SK-N-SH (cell line): ENCODE measurements around the gene REXO2. TPM values are rescaled to one million over a fixed set of nuclear protein-coding genes. Genes with fewer than 3 reads are reported as not detected.

Source experiments
- CTCF ChIA-PET: fragments of 300-600, 350-600 bp; formaldehyde crosslinking; extraction: SDS; loops from one replicate; lab custom pipeline; 2021; lab: Yijun Ruan, JAX
- POLR2A ChIA-PET: fragments of 350-600 bp; sonication (Branson Sonifier 250); formaldehyde crosslinking; extraction: SDS; loops from one replicate; lab custom pipeline; 2020; ENCODE audit warnings: antibody characterized with exemption, inconsistent platforms; lab: Yijun Ruan, JAX
- DNase-seq: peaks from one replicate; pipeline ENCODE4 v3.0.0; 2012
- H2AFZ ChIP-seq: fragments of 200-600 bp; sonication (generic); 2 replicates; pipeline ENCODE4 v1.8.1; 2016; ENCODE audit warnings: antibody characterized with exemption, mild to moderate bottlenecking, low read depth
- H3F3A ChIP-seq: fragments of 200-600 bp; sonication (generic); replicated peaks from 2 replicates; pipeline ENCODE3; 2016; ENCODE audit warnings: antibody characterized with exemption, mild to moderate bottlenecking; ENCODE audit not compliant: insufficient read depth
- H3K27ac ChIP-seq, 2 experiments: fragments of 200-500 bp in 1 of 2; fragments of 200-600 bp in 1 of 2; sonication (Bioruptor generic) in 1 of 2; sonication (generic), shearing (Covaris generic) in 1 of 2; 2 replicates each; pipeline versions ENCODE4 v1.5.1 to v1.6.1; 2014 to 2016; ENCODE audit warnings: low read depth in 2 of 2, inconsistent platforms in 1 of 2, low read length in 1 of 2, mild to moderate bottlenecking in 1 of 2, mixed read lengths in 1 of 2
- H3K27me3 ChIP-seq: fragments of 200-600 bp; sonication (generic), shearing (Covaris generic); 2 replicates; pipeline ENCODE4 v1.6.1; 2016; ENCODE audit warnings: mixed run types; ENCODE audit not compliant: insufficient read depth
- H3K36me3 ChIP-seq, 2 experiments: fragments of 200-500 bp in 1 of 2; fragments of 200-600 bp in 1 of 2; sonication (Bioruptor generic) in 1 of 2; sonication (generic) in 1 of 2; replicated peaks in 1 of 2; 2 replicates each; pipeline versions ENCODE3 to v1.5.1; 2014 to 2016; ENCODE audit warnings: low read length in 1 of 2, mild to moderate bottlenecking in 1 of 2; ENCODE audit not compliant: insufficient read depth in 2 of 2, control insufficient read depth in 1 of 2
- H3K4me1 ChIP-seq, 2 experiments: fragments of 200-500 bp in 1 of 2; fragments of 200-600 bp in 1 of 2; sonication (Bioruptor generic) in 1 of 2; sonication (generic), shearing (Covaris generic) in 1 of 2; 2 replicates each; pipeline versions ENCODE4 v1.5.1 to v1.6.1; 2014 to 2016; ENCODE audit warnings: low read depth in 1 of 2, low read length in 1 of 2, mixed run types in 1 of 2; ENCODE audit not compliant: insufficient read depth in 2 of 2, control insufficient read depth in 1 of 2
- H3K4me2 ChIP-seq: fragments of 200-600 bp; sonication (generic), shearing (Covaris generic); 2 replicates; pipeline ENCODE4 v1.6.1; 2017; ENCODE audit warnings: mixed run types
- H3K4me3 ChIP-seq, 2 experiments: fragments of 200-500 bp in 1 of 2; fragments of 200-600 bp in 1 of 2; sonication (Bioruptor generic) in 1 of 2; sonication (generic), shearing (Covaris generic) in 1 of 2; 2 replicates each; pipeline versions ENCODE4 v1.5.1 to v1.8.1; 2014 to 2016; ENCODE audit warnings: low read depth in 2 of 2, inconsistent platforms in 1 of 2, low read length in 1 of 2, mild to moderate bottlenecking in 1 of 2, mixed read lengths in 1 of 2, moderate library complexity in 1 of 2
- H3K79me2 ChIP-seq: fragments of 200-600 bp; sonication (generic); 2 replicates; pipeline ENCODE4 v1.8.1; 2017; ENCODE audit warnings: mild to moderate bottlenecking; ENCODE audit not compliant: insufficient read depth
- H3K9ac ChIP-seq: fragments of 200-600 bp; sonication (generic); 2 replicates; pipeline ENCODE4 v1.6.1; 2017; ENCODE audit warnings: mixed run types
- H3K9me2 ChIP-seq: fragments of 200-600 bp; sonication (generic); 2 replicates; pipeline ENCODE4 v1.6.1; 2017; ENCODE audit warnings: mixed run types
- H3K9me3 ChIP-seq: fragments of 200-600 bp; sonication (generic); 2 replicates; pipeline ENCODE4 v1.6.1; 2017; ENCODE audit warnings: mixed run types, mild to moderate bottlenecking, moderate library complexity
- H4K20me1 ChIP-seq: fragments of 200-600 bp; sonication (generic); 2 replicates; pipeline ENCODE4 v1.6.1; 2017; ENCODE audit warnings: mild to moderate bottlenecking, mixed run types; ENCODE audit not compliant: insufficient read depth
- CTCF ChIP-seq: fragments of 200-600 bp; sonication (generic); IDR thresholded peaks from 2 replicates; pipeline ENCODE4 v1.6.1; 2017; ENCODE audit warnings: antibody characterized with exemption, mild to moderate bottlenecking, moderate library complexity
- GABPA ChIP-seq: IDR thresholded peaks from 2 replicates; pipeline ENCODE4 v1.4.0; 2012; ENCODE audit warnings: low read depth, mild to moderate bottlenecking
- JUND ChIP-seq: IDR thresholded peaks from 2 replicates; pipeline ENCODE4 v1.4.0; 2012
- PBX3 ChIP-seq: IDR thresholded peaks from 2 replicates; pipeline ENCODE4; 2012
- RAD21 ChIP-seq: IDR thresholded peaks from 2 replicates; pipeline ENCODE4 v1.6.1; 2012; ENCODE audit warnings: mild to moderate bottlenecking, low read length
- SMC3 ChIP-seq: IDR thresholded peaks from 2 replicates; pipeline ENCODE4 v1.6.1; 2012; ENCODE audit warnings: low read depth, low read length, improper control_type of control experiment
- TCF12 ChIP-seq: IDR thresholded peaks from 2 replicates; pipeline ENCODE4 v1.4.0; 2012
- USF2 ChIP-seq: fragments of 150-350 bp; IDR thresholded peaks from 2 replicates; pipeline ENCODE4 v1.6.1; 2017; ENCODE audit warnings: antibody characterized with exemption, low read length, low read depth, borderline replicate concordance
- ZBTB33 ChIP-seq: IDR thresholded peaks from 2 replicates; pipeline ENCODE4 v1.4.0; 2012; ENCODE audit warnings: low read depth, borderline replicate concordance
- WGBS: methylation state at CpG from one replicate; pipeline ENCODE4 v1.1.6; 2017; ENCODE audit warnings: low lambda C conversion rate; 5-methylcytosine and 5-hydroxymethylcytosine counted together
- polyA plus RNA-seq, 3 experiments: library from polyadenylated mRNA; depleted of rRNA; stranded (reverse); fragments of >200 nt; gene quantifications; 2 replicates each; pipeline ENCODE4 v1.2.3, GENCODE V29; 2012

REXO2 gene
- polyA plus RNA-seq, 1 of the 3 experiments (the other 2 are of a cell fraction): 419 TPM

GRCh38 chr11:114392735-114393667 is 46.3 kb upstream of the REXO2 start:
- Histone ChIP-seq H2AFZ (peak overlapping the region; percentile 63; the same call in 1 of the 2 replicates), H3K4me1 (peaks cover 0 to 19% of the 10 kb centered on the region in 2 experiments; a peak in 1 of 4 replicates), H3K36me3 (no peaks in the 10 kb centered on the region), H3K9ac (0 out of 2 replicates have a peak overlapping the region, but pooled peaks have one; percentile 12), H3K4me2 (no peak overlapping the region), H3K79me2 (peaks cover under 1% of the 10 kb centered on the region; the same call in 1 of the 2 replicates), H4K20me1 (no peaks in the 10 kb centered on the region)
- DNase-seq: no peak
- TF ChIP-seq JUND (peak; percentile 15; the same call in 1 of the 2 replicates), PBX3 (peak; percentile 62), TCF12 (peak; percentile 41; the same call in 1 of the 2 replicates), GABPA (no peak)
- TF ChIP-seq, all 33 proteins: peak for 3
- Histone ChIP-seq H3K9me3 (no peaks in the 10 kb centered on the region), H3K27me3 (no peaks in the 10 kb centered on the region), H3F3A (peaks cover 7% of the 10 kb centered on the region), H3K27ac (peak overlapping the region in 1 of 2 experiments; percentile 31; a peak in 2 of 4 replicates), H3K4me3 (no peak overlapping the region), H3K9me2 (no peaks in the 10 kb centered on the region)
- CTCF ChIA-PET: interaction anchor here (0.6 to 1.6 kb wide), 3 partner anchors 13 to 45 kb away, joined by 3 to 4 read pairs (median 3); no protein-coding TSS in a partner anchor
- POLR2A ChIA-PET: no interaction called here
- WGBS: 48% methylated on average over 4 of the region's 4 CpGs

GRCh38 chr11:114395736-114396135 is 43.5 kb upstream of the REXO2 start:
- no peak overlapping the region for H2AFZ ChIP-seq
- H3K4me2 ChIP-seq: no peak overlapping the region
- no peaks in the 10 kb centered on the region for H3K27me3 ChIP-seq
- no peaks in the 10 kb centered on the region for H3K9me3 ChIP-seq
- peaks cover 12% of the 10 kb centered on the region for H3F3A ChIP-seq
- no peaks in the 10 kb centered on the region for H4K20me1 ChIP-seq
- no peak overlapping the region for H3K27ac ChIP-seq
- H3K9me2 ChIP-seq: no peaks in the 10 kb centered on the region
- peaks cover 7 to 30% of the 10 kb centered on the region in 2 experiments; a peak in 3 of 4 replicates for H3K4me1 ChIP-seq
- WGBS: 88% methylated on average over 3 of the region's 3 CpGs
- ChIA-PET POLR2A (no interaction called here), CTCF (interaction anchor here (1.4 kb wide), 1 partner anchor 21 kb away, joined by 5 read pairs; no protein-coding TSS in a partner anchor)
- TF ChIP-seq CTCF: peak; percentile 39; the same call in 1 of the 2 replicates
- TF ChIP-seq USF2: no peak
- peak; percentile 25; the same call in 1 of the 2 replicates for TF ChIP-seq RAD21
- TF ChIP-seq ZBTB33: no peak
- TF ChIP-seq SMC3: 0 out of 2 replicates have a peak, but pooled peaks have one; percentile 18
- no peak for TF ChIP-seq GABPA
- DNase-seq: no peak
- no peak overlapping the region for H3K4me3 ChIP-seq
- H3K79me2 ChIP-seq: peaks cover 26% of the 10 kb centered on the region
- H3K36me3 ChIP-seq: no peaks in the 10 kb centered on the region
- H3K9ac ChIP-seq: no peak overlapping the region
